Parathyroid adenoma (tissue), 2 donors: ENCODE results near the gene LRRTM4.

Experiments
- H2AFZ ChIP-seq: fragments of 300-600 bp; sonication (generic); one replicate; pipeline ENCODE4 v1.7.0; 2017; ENCODE audit warnings: antibody characterized with exemption, mild to moderate bottlenecking
- H3K27ac ChIP-seq: fragments of 300-600 bp; sonication (generic); one replicate; pipeline ENCODE4 v1.7.0; 2017
- H3K27me3 ChIP-seq: fragments of 300-600 bp; sonication (generic); one replicate; pipeline ENCODE4 v1.7.0; 2017; ENCODE audit warnings: low read length; ENCODE audit not compliant: control insufficient read depth, insufficient read depth
- H3K36me3 ChIP-seq: fragments of 300-600 bp; sonication (generic); one replicate; pipeline ENCODE4 v1.7.0; 2017; ENCODE audit warnings: low read length; ENCODE audit not compliant: control insufficient read depth, insufficient read depth
- H3K4me1 ChIP-seq: fragments of 300-600 bp; sonication (generic); one replicate; pipeline ENCODE4 v1.7.0; 2017; ENCODE audit warnings: control low read depth
- H3K4me2 ChIP-seq: fragments of 300-600 bp; sonication (generic); one replicate; pipeline ENCODE4 v1.7.0; 2017; ENCODE audit warnings: low read length
- H3K4me3 ChIP-seq: fragments of 300-600 bp; sonication (generic); one replicate; pipeline ENCODE4 v1.7.0; 2017; ENCODE audit warnings: low read depth, low read length
- H3K79me2 ChIP-seq: fragments of 300-600 bp; sonication (generic); one replicate; pipeline ENCODE4 v1.7.0; 2017; ENCODE audit warnings: control low read depth
- H3K9ac ChIP-seq: fragments of 300-600 bp; sonication (generic); one replicate; pipeline ENCODE4 v1.7.0; 2017; ENCODE audit warnings: mild to moderate bottlenecking
- H3K9me3 ChIP-seq: fragments of 300-600 bp; sonication (generic); one replicate; pipeline ENCODE4 v1.7.0; 2017; ENCODE audit warnings: low read length; ENCODE audit not compliant: control insufficient read depth
- CTCF ChIP-seq: fragments of 300-600 bp; sonication (generic); IDR thresholded peaks from one replicate; pipeline ENCODE4 v1.7.0; 2017; ENCODE audit warnings: antibody characterized with exemption, mild to moderate bottlenecking
- donor health status: primary hyperparathyroidism.

Gene LRRTM4

GRCh38 chr2:77005522-77005921 is 516.7 kb downstream of the LRRTM4 start:
- no peaks in the 10 kb centered on the region for H3K4me1 ChIP-seq
- no peak overlapping the region for H3K9ac ChIP-seq
- no peaks in the 10 kb centered on the region for H3K27me3 ChIP-seq

GRCh38 chr2:77001895-77002294 is 520.3 kb downstream of the LRRTM4 start:
- no peak for TF ChIP-seq CTCF
- no peaks in the 10 kb centered on the region for H3K36me3 ChIP-seq
- no peak overlapping the region for H2AFZ ChIP-seq
- H3K4me3 ChIP-seq: no peak overlapping the region
- no peaks in the 10 kb centered on the region for H3K4me1 ChIP-seq
- H3K27ac ChIP-seq: no peak overlapping the region
- no peaks in the 10 kb centered on the region for H3K79me2 ChIP-seq
- no peaks in the 10 kb centered on the region for H3K27me3 ChIP-seq
- no peaks in the 10 kb centered on the region for H3K9me3 ChIP-seq
- no peak overlapping the region for H3K9ac ChIP-seq
- H3K4me2 ChIP-seq: no peak overlapping the region

More at GRCh38 chr2:77005522-77005921, 516.7 kb downstream of the LRRTM4 start:
- Histone ChIP-seq H3K36me3 (no peaks in the 10 kb centered on the region), H3K4me2 (no peak overlapping the region), H3K27ac (no peak overlapping the region), H2AFZ (no peak overlapping the region), H3K79me2 (no peaks in the 10 kb centered on the region), H3K4me3 (no peak overlapping the region), H3K9me3 (no peaks in the 10 kb centered on the region)
- TF ChIP-seq CTCF: no peak

DNA sequence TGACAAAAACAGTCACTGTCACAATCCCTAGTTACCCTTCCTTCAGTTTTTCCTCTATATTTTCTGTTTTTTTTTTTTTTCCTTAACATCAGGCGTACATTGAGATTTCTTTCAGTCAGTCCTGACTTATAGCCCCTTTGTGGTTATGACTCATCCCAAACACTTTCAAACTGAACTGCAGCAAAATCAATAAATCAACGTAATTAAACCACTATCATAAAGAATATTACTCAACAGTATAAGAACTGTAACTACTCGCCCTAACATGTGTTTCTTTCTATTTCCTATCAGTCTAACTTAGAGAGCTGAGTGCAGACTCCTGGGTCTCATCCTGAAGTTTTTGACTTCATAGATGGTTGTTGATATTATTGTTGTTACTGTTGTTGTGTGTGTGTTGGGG is 523.5 kb downstream of the LRRTM4 start:
- Histone ChIP-seq H3K79me2 (no peaks in the 10 kb centered on the region), H3K36me3 (no peaks in the 10 kb centered on the region), H3K4me2 (no peak overlapping the region), H3K9me3 (no peaks in the 10 kb centered on the region), H3K4me3 (no peak overlapping the region), H3K27ac (no peak overlapping the region), H3K9ac (no peak overlapping the region), H2AFZ (no peak overlapping the region), H3K4me1 (no peaks in the 10 kb centered on the region), H3K27me3 (no peaks in the 10 kb centered on the region)
- TF ChIP-seq CTCF: no peak

DNA sequence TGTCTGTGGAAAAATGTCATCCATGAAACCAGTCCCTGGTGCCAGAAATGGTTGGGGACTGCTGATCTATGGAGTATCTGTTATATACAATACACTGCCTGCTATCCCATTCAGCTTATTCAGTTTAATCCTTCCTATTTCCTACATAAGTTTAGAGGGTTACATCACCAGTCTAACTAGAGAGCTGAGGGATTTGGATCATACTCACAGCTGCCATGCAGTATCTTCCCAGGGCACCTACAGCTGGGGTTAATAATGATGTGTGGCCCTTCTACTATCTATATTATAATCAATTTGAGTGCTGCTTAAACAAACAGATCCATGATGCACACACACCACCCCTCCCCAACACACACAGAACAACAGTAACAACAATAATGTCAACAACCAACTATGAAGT is 524.0 kb downstream of the LRRTM4 start:
- Histone ChIP-seq H2AFZ (no peak overlapping the region), H3K9ac (no peak overlapping the region), H3K4me1 (no peaks in the 10 kb centered on the region), H3K27ac (no peak overlapping the region), H3K4me3 (no peak overlapping the region), H3K79me2 (no peaks in the 10 kb centered on the region), H3K4me2 (no peak overlapping the region), H3K9me3 (no peaks in the 10 kb centered on the region), H3K27me3 (no peaks in the 10 kb centered on the region), H3K36me3 (no peaks in the 10 kb centered on the region)
- no peak for TF ChIP-seq CTCF

- no peak overlapping the region for H2AFZ ChIP-seq
- no peak overlapping the region for H3K4me2 ChIP-seq
- H3K79me2 ChIP-seq: no peaks in the 10 kb centered on the region
- no peak overlapping the region for H3K27ac ChIP-seq
- H3K27me3 ChIP-seq: no peaks in the 10 kb centered on the region
- no peak for TF ChIP-seq CTCF
- no peaks in the 10 kb centered on the region for H3K36me3 ChIP-seq
- H3K9ac ChIP-seq: no peak overlapping the region
- no peaks in the 10 kb centered on the region for H3K4me1 ChIP-seq
- H3K9me3 ChIP-seq: no peaks in the 10 kb centered on the region
- no peak overlapping the region for H3K4me3 ChIP-seq
Observed at GRCh38 chr2:76997296-76997695, 524.9 kb downstream of the LRRTM4 start.
